G401 (cell line): ENCODE results near the gene PPARG. TPM values are rescaled to one million over a fixed set of nuclear protein-coding genes. Genes with fewer than 3 reads are reported as not detected.
"Not testable (repeated sequence)": the region's sequence is repeated elsewhere in the genome, so short reads cannot be mapped to it uniquely, and the experiment has no call there.

ENCODE experiments used
- DNase-seq: peaks from one replicate; pipeline ENCODE4 v3.0.0-alpha.2; 2015; ENCODE audit warnings: low spot score
- in situ Hi-C: cut with HindIII; loops from 2 replicates; pipeline ENCODE4 v1.10.0; 2016; ENCODE audit warnings: low sequenced_read_pairs, mixed read lengths
- total RNA-seq: library from RNA; depleted of rRNA; stranded (reverse); fragments of >200 nt; shearing (Covaris generic); gene quantifications from 2 replicates; pipeline ENCODE4 v1.2.3, GENCODE V29; 2014

PPARG gene
- total RNA-seq, 1 experiment from 2014 or later: not detected

- in situ Hi-C loops: no loop called here
- no peak for DNase-seq
Observed at GRCh38 chr3:12356996-12357395, 68.1 kb downstream of the PPARG start.

- in situ Hi-C loops: no loop called here
- no peak for DNase-seq
Observed at GRCh38 chr3:12357456-12357855, 68.6 kb downstream of the PPARG start.

GRCh38 chr3:12363397-12364195 lies 74.7 kb downstream of the PPARG start:
- in situ Hi-C loops: no loop called here
- DNase-seq: no peak

GRCh38 chr3:12367346-12367745 lies 78.5 kb downstream of the PPARG start:
- in situ Hi-C loops: no loop called here
- no peak for DNase-seq

- no peak for DNase-seq
- in situ Hi-C loops: no loop called here
Observed at GRCh38 chr3:12369029-12369428, 80.2 kb downstream of the PPARG start.

GRCh38 chr3:12369598-12369997 lies 80.7 kb downstream of the PPARG start:
- in situ Hi-C loops: no loop called here
- DNase-seq: no peak

- DNase-seq: no peak
- in situ Hi-C loops: no loop called here
Observed at GRCh38 chr3:12370758-12371157, 81.9 kb downstream of the PPARG start.

GRCh38 chr3:12371525-12372140 lies 82.8 kb downstream of the PPARG start:
- in situ Hi-C loops: no loop called here
- peak; percentile 50 for DNase-seq

GRCh38 chr3:12372741-12373280 lies 83.9 kb downstream of the PPARG start:
- DNase-seq: no peak
- in situ Hi-C loops: no loop called here

- in situ Hi-C loops: no loop called here
- DNase-seq: no peak
Observed at GRCh38 chr3:12375572-12375971, 86.7 kb downstream of the PPARG start.

- DNase-seq: no peak
- in situ Hi-C loops: no loop called here
Observed at GRCh38 chr3:12379640-12380429, 91.0 kb downstream of the PPARG start.

GRCh38 chr3:12380461-12380860 lies 91.6 kb downstream of the PPARG start:
- DNase-seq: no peak
- in situ Hi-C loops: no loop called here

GRCh38 chr3:12381199-12381598 lies 92.3 kb downstream of the PPARG start:
- no peak for DNase-seq
- in situ Hi-C loops: no loop called here

GRCh38 chr3:12383218-12383617 lies 94.3 kb downstream of the PPARG start:
- no peak for DNase-seq
- in situ Hi-C loops: no loop called here

GRCh38 chr3:12384451-12385233 lies 95.8 kb downstream of the PPARG start:
- in situ Hi-C loops: no loop called here
- no peak for DNase-seq

- DNase-seq, in situ Hi-C loops: not testable (repeated sequence)
Observed at GRCh38 chr3:12386514-12387291, 97.8 kb downstream of the PPARG start.

GRCh38 chr3:12388185-12388584 lies 99.3 kb downstream of the PPARG start:
- DNase-seq: no peak
- in situ Hi-C loops: no loop called here

GRCh38 chr3:12392101-12392878 lies 103.4 kb downstream of the PPARG start:
- in situ Hi-C loops: no loop called here
- no peak for DNase-seq
